Tibial nerve (tissue), 4 donors: Measurements from ENCODE around the gene ACTL9.

ENCODE experiments used
- EP300 ChIP-seq, 2 donors: sonication (generic); formaldehyde crosslinking; IDR thresholded peaks; one replicate each; pipeline ENCODE4 v1.6.1; 2017; ENCODE audit warnings: antibody characterized with exemption in 2 of 2, mild to moderate bottlenecking in 1 of 2
- POLR2A ChIP-seq, 2 donors: fragments of 450-650 bp; IDR thresholded peaks; one replicate each; pipeline ENCODE4 v1.6.1; 2017; ENCODE audit warnings: antibody characterized with exemption in 2 of 2, mild to moderate bottlenecking in 2 of 2, moderate library complexity in 2 of 2
- TF ChIP-seq, protein P1 (sequence below), 5 experiments: fragments of 200-600 bp in 3 of 5; fragments of 450-650 bp in 2 of 5; sonication (generic) in 3 of 5; IDR thresholded peaks; one replicate each; pipeline ENCODE4 v1.5.1; 2016 to 2019; ENCODE audit warnings: antibody characterized with exemption in 5 of 5, mild to moderate bottlenecking in 3 of 5, moderate library complexity in 2 of 5

GRCh38 chr19:8662263-8662662, 36.3 kb downstream of the ACTL9 start:
- no peak for TF ChIP-seq POLR2A (IDR thresholded peaks at IDR 0.05)
- TF ChIP-seq, protein P1, sequence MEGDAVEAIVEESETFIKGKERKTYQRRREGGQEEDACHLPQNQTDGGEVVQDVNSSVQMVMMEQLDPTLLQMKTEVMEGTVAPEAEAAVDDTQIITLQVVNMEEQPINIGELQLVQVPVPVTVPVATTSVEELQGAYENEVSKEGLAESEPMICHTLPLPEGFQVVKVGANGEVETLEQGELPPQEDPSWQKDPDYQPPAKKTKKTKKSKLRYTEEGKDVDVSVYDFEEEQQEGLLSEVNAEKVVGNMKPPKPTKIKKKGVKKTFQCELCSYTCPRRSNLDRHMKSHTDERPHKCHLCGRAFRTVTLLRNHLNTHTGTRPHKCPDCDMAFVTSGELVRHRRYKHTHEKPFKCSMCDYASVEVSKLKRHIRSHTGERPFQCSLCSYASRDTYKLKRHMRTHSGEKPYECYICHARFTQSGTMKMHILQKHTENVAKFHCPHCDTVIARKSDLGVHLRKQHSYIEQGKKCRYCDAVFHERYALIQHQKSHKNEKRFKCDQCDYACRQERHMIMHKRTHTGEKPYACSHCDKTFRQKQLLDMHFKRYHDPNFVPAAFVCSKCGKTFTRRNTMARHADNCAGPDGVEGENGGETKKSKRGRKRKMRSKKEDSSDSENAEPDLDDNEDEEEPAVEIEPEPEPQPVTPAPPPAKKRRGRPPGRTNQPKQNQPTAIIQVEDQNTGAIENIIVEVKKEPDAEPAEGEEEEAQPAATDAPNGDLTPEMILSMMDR (IDR thresholded peaks at IDR 0.05): no peak
- no peak for TF ChIP-seq EP300 (IDR thresholded peaks at IDR 0.05)
